Neural crest cell (in vitro differentiated cells): Measurements from ENCODE around the gene RP9. TPM values are rescaled to one million over a fixed set of nuclear protein-coding genes. Genes with fewer than 3 reads are reported as not detected.
A peak's percentile ranks its signal among the peaks of the same experiment; 100 is the strongest.
"Not testable (repeated sequence)": the region's sequence is repeated elsewhere in the genome, so short reads cannot be mapped to it uniquely, and the experiment has no call there.

Experiments used
- DNase-seq: peaks from one replicate; pipeline ENCODE4 v3.0.0; 2021; ENCODE audit warnings: low read depth, mixed read lengths, low spot score
- H3K27ac Mint-ChIP-seq: one replicate; pipeline ENCODE4 v1.8.0; 2021; ENCODE audit warnings: mild to moderate bottlenecking, mixed read lengths; ENCODE audit not compliant: unreplicated experiment
- H3K27me3 Mint-ChIP-seq: 2 replicates; pipeline ENCODE4 v1.8.0; 2021; ENCODE audit warnings: low read depth, mild to moderate bottlenecking, mixed read lengths
- H3K36me3 Mint-ChIP-seq: 2 replicates; pipeline ENCODE4 v1.8.0; 2021; ENCODE audit warnings: low read depth, mild to moderate bottlenecking, mixed read lengths
- H3K4me1 Mint-ChIP-seq: 2 replicates; pipeline ENCODE4 v1.8.0; 2021; ENCODE audit warnings: mixed read lengths
- H3K4me3 Mint-ChIP-seq: one replicate; pipeline ENCODE4 v1.8.0; 2021; ENCODE audit warnings: mild to moderate bottlenecking, mixed read lengths
- H3K9me3 Mint-ChIP-seq: 2 replicates; pipeline ENCODE4 v1.8.0; 2021; ENCODE audit warnings: mixed read lengths
- total RNA-seq: library from RNA; stranded (reverse); gene quantifications from 2 replicates; pipeline ENCODE4 v1.2.1, GENCODE V29; 2021
- TF ChIP-seq, protein P1 (sequence below): fragments of 200-600 bp; sonication (generic); conservative IDR thresholded peaks from 2 replicates; pipeline ENCODE4 v1.5.0; 2021; ENCODE audit warnings: antibody characterized with exemption, mild to moderate bottlenecking

RP9 gene
- total RNA-seq, 1 donor from 2014 or later = 27.5 TPM

DNA sequence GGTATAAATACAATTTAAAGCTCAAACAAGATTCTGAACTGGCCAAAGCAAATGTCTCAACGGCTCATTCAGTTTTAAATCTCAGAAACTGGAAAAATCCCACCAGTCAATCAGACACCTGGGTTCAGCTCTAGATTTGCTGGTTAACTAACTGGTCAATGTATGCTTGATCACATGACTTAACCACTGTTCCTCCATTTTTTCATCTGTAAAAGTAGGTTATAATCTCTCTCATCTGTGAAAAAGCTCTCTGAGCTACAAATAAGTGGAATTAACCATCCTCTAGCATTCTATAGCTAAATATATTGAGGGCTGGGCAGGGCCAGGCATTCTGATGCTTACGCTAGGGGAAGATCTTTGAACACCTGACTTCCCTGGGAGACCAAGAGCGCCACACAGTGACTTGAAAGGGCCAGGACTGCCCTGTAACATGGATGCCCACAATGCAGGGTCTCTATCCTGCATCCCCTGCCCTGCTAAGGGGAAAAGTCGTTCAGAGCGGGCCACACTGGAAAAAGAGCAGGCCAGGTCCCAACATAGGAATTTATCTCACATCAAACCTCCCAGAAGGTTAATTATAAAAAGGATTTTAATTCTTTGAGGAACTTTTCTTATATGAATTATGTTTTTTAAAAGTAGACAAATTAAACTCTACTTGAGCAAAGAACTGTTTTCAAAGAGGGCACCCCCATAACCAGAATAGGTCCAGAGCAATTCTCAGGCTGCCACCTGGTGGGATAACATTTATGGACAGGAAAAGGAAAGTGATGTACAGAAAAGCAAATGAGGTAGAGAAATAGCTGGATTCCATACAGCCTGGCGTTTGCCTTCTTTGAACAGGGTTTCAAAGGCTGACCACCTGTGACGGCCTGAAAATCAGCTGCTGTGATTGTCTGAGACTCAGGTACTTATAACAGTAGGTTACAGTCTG, 1.8 kb downstream of the RP9 start:
- peaks cover 23% of the 10 kb centered on the region for H3K4me1 Mint-ChIP-seq
- H3K27ac Mint-ChIP-seq = no peak overlapping the region
- H3K9me3 Mint-ChIP-seq = no peaks in the 10 kb centered on the region
- TF ChIP-seq, protein P1, sequence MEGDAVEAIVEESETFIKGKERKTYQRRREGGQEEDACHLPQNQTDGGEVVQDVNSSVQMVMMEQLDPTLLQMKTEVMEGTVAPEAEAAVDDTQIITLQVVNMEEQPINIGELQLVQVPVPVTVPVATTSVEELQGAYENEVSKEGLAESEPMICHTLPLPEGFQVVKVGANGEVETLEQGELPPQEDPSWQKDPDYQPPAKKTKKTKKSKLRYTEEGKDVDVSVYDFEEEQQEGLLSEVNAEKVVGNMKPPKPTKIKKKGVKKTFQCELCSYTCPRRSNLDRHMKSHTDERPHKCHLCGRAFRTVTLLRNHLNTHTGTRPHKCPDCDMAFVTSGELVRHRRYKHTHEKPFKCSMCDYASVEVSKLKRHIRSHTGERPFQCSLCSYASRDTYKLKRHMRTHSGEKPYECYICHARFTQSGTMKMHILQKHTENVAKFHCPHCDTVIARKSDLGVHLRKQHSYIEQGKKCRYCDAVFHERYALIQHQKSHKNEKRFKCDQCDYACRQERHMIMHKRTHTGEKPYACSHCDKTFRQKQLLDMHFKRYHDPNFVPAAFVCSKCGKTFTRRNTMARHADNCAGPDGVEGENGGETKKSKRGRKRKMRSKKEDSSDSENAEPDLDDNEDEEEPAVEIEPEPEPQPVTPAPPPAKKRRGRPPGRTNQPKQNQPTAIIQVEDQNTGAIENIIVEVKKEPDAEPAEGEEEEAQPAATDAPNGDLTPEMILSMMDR = peak; percentile 60
- H3K27me3 Mint-ChIP-seq = peaks cover 23% of the 10 kb centered on the region
- H3K4me3 Mint-ChIP-seq = peak overlapping the region; percentile 90
- DNase-seq = peak; percentile 11
- H3K36me3 Mint-ChIP-seq = no peaks in the 10 kb centered on the region

DNA sequence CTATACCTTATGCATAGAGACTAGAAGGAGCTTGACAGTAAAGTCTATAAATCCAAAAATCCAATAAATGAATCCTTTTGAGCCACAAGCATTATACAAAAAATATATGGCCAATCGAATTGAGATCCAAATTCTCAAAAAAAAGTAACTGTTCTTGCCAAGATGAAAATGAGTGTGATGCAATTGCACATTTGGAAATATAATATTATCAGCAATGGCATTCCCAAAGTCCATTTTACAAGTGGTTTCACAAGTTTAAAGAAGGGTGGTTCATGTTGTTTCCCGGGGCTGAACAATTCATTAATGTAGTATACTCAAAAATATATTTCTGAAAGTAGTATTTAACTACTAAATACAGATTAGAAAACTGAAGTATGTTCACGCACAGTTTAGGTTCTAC, 7.3 kb downstream of the RP9 start:
- peaks cover 6% of the 10 kb centered on the region for H3K4me1 Mint-ChIP-seq
- H3K27ac Mint-ChIP-seq = no peak overlapping the region
- DNase-seq = no peak
- no peak overlapping the region for H3K4me3 Mint-ChIP-seq
- no peaks in the 10 kb centered on the region for H3K27me3 Mint-ChIP-seq
- H3K36me3 Mint-ChIP-seq = no peaks in the 10 kb centered on the region
- TF ChIP-seq, protein P1 = no peak
- H3K9me3 Mint-ChIP-seq = no peaks in the 10 kb centered on the region

DNA sequence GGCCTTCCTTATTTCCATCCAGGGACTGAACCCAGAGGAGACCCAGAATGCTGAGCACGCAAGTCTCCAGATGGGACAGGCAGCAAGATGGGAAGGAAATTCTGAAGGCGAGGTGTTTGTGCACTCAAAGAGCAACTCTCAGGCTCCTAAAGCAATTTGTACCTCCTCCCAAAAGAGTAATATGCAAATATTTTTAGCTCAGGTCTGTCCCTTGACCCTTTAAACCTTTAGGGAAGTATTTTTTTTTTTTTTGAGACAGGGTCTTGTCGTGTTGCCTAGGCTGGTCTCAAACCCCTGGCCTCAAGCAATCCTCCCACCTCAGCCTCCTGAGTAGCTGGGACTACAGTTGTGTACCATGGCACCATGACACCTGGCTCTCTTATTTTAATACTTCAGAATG, 8.4 kb downstream of the RP9 start:
- Mint-ChIP-seq H3K27ac (no peak overlapping the region), H3K27me3 (no peaks in the 10 kb centered on the region), H3K4me1 (peaks cover 6% of the 10 kb centered on the region), H3K36me3 (no peaks in the 10 kb centered on the region), H3K9me3 (no peaks in the 10 kb centered on the region), H3K4me3 (no peak overlapping the region)
- no peak for DNase-seq
- TF ChIP-seq, protein P1 = no peak

DNA sequence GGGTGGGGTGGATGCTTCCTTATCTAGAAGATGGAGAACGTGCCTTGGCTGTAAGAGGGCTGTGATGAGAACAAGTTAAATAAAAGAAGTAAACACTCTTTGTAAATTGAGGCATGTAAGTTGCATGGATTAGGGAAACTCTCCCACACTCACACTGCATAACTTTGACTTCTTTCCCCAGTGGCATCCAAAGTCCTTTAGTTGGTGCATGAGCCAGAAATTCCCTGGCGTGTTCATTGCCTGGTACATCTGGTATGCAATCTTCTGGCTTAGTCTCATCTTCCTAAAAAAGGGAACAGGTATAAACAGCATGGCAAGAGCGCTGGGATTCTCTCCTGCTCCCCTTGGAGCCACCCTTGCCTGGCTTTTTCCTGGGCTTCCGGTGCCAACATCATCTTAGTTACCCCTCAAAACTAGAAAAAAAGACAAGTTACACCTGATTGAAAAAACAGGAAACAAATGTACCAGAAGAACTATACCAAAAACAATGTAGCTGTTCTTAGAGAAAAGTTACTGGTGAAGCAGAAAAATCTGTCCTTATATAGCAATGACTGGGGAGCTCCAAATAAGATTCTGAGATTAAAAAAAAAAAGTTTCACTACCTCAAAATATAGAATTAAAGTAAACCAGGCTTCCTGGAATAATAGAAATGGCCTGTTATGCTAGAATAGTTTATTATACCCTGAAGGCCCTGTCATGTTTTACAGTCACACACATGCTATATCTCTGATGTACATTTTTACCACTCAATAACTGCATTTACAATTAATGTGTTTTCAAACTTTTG, 9.9 kb downstream of the RP9 start:
- Mint-ChIP-seq H3K36me3 (peaks cover 1% of the 10 kb centered on the region), H3K27ac (no peak overlapping the region), H3K9me3 (no peaks in the 10 kb centered on the region), H3K27me3 (no peaks in the 10 kb centered on the region), H3K4me1 (no peaks in the 10 kb centered on the region), H3K4me3 (no peak overlapping the region)
- TF ChIP-seq, protein P1 = no peak
- DNase-seq = no peak

DNA sequence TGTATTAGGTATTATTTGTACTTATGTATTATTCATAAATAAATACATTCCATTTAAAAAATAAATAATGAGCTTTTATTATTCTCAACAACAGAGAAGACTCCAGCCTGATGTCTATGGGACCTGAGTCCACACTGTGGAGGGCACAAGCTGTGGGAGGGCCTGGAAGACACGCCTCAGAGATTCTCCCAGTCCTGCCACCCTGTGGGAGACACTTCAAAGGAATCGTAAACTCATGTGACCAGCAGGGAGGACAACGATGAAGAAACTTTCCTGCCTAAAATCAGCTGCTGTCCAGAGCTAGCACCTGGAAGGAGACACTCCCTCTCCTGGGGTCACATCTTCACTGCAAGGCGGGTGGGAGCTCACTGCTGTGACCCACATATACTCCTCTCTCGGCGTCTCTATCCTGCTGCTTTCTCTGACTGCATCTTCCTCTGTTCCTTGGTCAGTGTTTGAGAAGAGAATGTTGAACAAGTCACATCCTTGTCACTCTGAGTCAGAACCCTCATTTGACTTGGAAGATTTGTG, 14.4 kb downstream of the RP9 start:
- H3K27ac Mint-ChIP-seq, H3K4me1 Mint-ChIP-seq, H3K27me3 Mint-ChIP-seq, DNase-seq, H3K9me3 Mint-ChIP-seq, H3K4me3 Mint-ChIP-seq: not testable (repeated sequence)
- H3K36me3 Mint-ChIP-seq = peaks cover 17% of the 10 kb centered on the region
